Esophagus muscularis mucosa (tissue), 4 donors: ENCODE measurements around the gene GPR153. TPM values are rescaled to one million over a fixed set of nuclear protein-coding genes. Genes with fewer than 3 reads are reported as not detected.

Experiments used
- DNase-seq: peaks from one replicate; pipeline ENCODE4 v3.0.0-alpha.2; 2017; ENCODE audit errors: extremely low spot score
- H3K27ac ChIP-seq, 4 donors: fragments of 200-600 bp; sonication (generic); replicated peaks in 1 of 4; 1 replicate in 3 of 4; 2 replicates in 1 of 4; pipeline ENCODE4 v1.5.1; 2016 to 2019; ENCODE audit warnings: mild to moderate bottlenecking in 1 of 4
- H3K27me3 ChIP-seq, 4 donors: fragments of 200-600 bp; sonication (generic); one replicate each; pipeline versions ENCODE4 v1.5.1 to v1.6.0; 2016 to 2019
- H3K36me3 ChIP-seq, 4 donors: fragments of 200-600 bp; sonication (generic); one replicate each; pipeline ENCODE4 v1.5.1; 2016 to 2019
- H3K4me1 ChIP-seq, 4 donors: fragments of 200-600 bp; sonication (generic); one replicate each; pipeline ENCODE4 v1.5.1; 2016 to 2019
- H3K4me3 ChIP-seq, 4 donors: fragments of 200-600 bp; sonication (generic); 1 replicate in 2 of 4; 2 replicates in 2 of 4; pipeline ENCODE4 v1.5.1; 2016 to 2019; ENCODE audit warnings: mild to moderate bottlenecking in 4 of 4, moderate library complexity in 1 of 4
- H3K9me3 ChIP-seq, 4 donors: fragments of 200-600 bp; sonication (generic); 1 replicate in 3 of 4; 2 replicates in 1 of 4; pipeline ENCODE4 v1.5.1; 2016 to 2019
- EP300 ChIP-seq: sonication (generic); formaldehyde crosslinking; IDR thresholded peaks from one replicate; pipeline ENCODE4 v1.6.1; 2017; ENCODE audit warnings: antibody characterized with exemption
- POLR2A ChIP-seq: fragments of 450-650 bp; IDR thresholded peaks from one replicate; pipeline ENCODE4 v1.6.1; 2017; ENCODE audit warnings: antibody characterized with exemption, moderate library complexity, mild to moderate bottlenecking, low read depth
- POLR2AphosphoS5 ChIP-seq, 2 donors: sonication (generic); formaldehyde crosslinking; IDR thresholded peaks; one replicate each; pipeline ENCODE4 v1.6.1; 2017; ENCODE audit warnings: antibody characterized with exemption in 2 of 2
- WGBS: methylation state at CpG from one replicate; pipeline ENCODE4 v1.1.5; 2018; 5-methylcytosine and 5-hydroxymethylcytosine counted together
- intact Hi-C: fragments of 100-400 bp; cut with DNase I; formaldehyde crosslinking; loops from one replicate; pipeline ENCODE4 v1.15.1; 2023
- total RNA-seq, 4 donors: library from RNA; depleted of rRNA; stranded (reverse); fragments of >200 nt; gene quantifications; one replicate each; pipeline versions ENCODE4 v1.1.0 to v1.2.1, GENCODE V29; 2016
- TF ChIP-seq, protein P1 (sequence below), 3 experiments: fragments of 200-600 bp in 2 of 3; fragments of 450-650 bp in 1 of 3; sonication (generic) in 2 of 3; IDR thresholded peaks; one replicate each; pipeline ENCODE4 v1.5.1; 2017 to 2019; ENCODE audit warnings: antibody characterized with exemption in 3 of 3, mild to moderate bottlenecking in 2 of 3, moderate library complexity in 1 of 3

Gene GPR153
- total RNA-seq, 4 donors from 2014 or later: 5.5 to 11.0 (median 9.3) TPM

DNA sequence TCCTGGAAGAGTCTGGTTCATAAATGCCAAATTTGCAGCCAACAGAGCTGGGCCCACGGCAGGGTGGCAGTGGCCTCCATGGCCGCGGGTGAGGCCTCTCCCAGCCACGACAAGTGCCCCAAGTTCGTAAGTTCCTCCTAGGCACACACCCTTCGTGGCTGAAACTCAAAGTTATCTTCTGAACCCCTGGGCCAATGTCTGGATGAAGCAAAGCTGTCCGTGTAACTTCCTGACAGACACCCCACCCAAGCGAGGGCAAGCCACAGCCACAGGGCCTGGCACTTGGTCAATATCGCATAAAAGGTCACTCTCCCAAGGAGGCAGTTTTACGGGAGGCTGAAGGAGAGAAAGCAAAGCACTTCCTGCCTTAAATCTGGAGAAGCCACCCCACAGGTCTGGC, 27.8 kb upstream of the GPR153 start:
- H3K27ac ChIP-seq: no peak overlapping the region
- no peak for DNase-seq
- peaks cover 3 to 12% (median 8%) of the 10 kb centered on the region in 4 donors for H3K4me1 ChIP-seq
- 78% methylated on average over 10 of the region's 10 CpGs for WGBS
- H3K27me3 ChIP-seq: no peaks in the 10 kb centered on the region
- peaks cover 0 to 5% (median 4%) of the 10 kb centered on the region in 4 donors for H3K36me3 ChIP-seq
- intact Hi-C loops: no loop called here
- TF ChIP-seq EP300: no peak
- TF ChIP-seq POLR2AphosphoS5 (IDR thresholded peaks at IDR 0.05): no peak
- no peak for TF ChIP-seq POLR2A
- TF ChIP-seq, protein P1, sequence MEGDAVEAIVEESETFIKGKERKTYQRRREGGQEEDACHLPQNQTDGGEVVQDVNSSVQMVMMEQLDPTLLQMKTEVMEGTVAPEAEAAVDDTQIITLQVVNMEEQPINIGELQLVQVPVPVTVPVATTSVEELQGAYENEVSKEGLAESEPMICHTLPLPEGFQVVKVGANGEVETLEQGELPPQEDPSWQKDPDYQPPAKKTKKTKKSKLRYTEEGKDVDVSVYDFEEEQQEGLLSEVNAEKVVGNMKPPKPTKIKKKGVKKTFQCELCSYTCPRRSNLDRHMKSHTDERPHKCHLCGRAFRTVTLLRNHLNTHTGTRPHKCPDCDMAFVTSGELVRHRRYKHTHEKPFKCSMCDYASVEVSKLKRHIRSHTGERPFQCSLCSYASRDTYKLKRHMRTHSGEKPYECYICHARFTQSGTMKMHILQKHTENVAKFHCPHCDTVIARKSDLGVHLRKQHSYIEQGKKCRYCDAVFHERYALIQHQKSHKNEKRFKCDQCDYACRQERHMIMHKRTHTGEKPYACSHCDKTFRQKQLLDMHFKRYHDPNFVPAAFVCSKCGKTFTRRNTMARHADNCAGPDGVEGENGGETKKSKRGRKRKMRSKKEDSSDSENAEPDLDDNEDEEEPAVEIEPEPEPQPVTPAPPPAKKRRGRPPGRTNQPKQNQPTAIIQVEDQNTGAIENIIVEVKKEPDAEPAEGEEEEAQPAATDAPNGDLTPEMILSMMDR (IDR thresholded peaks at IDR 0.05): no peak
- H3K4me3 ChIP-seq: no peak overlapping the region
- H3K9me3 ChIP-seq: no peaks in the 10 kb centered on the region

DNA sequence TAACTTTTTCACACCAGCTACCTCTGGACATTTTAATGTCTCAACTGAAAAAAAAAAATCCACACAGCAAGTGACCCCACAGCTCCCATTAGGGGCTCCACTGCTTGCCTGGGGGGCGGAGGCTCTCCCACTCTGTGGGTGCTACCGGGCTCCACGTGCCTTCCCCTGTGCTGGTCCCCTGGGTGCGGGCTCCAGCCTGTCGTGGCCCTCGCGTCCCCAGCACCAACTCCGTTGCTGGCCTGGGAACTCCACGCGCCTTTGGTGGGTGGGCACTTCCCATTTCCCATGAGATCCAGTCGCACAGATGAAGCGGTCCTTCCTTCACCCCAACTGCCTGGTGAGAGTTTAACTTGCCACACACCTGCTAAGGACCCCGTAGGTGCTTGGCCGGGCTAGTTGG, 27.1 kb upstream of the GPR153 start:
- intact Hi-C loops: no loop called here
- no peaks in the 10 kb centered on the region for H3K27me3 ChIP-seq
- TF ChIP-seq POLR2AphosphoS5 (IDR thresholded peaks at IDR 0.05) (no peak), EP300 (no peak), POLR2A (no peak)
- TF ChIP-seq, protein P1 (IDR thresholded peaks at IDR 0.05): no peak
- WGBS: 88% methylated on average over 14 of the region's 14 CpGs
- no peak overlapping the region for H3K4me3 ChIP-seq
- no peaks in the 10 kb centered on the region for H3K36me3 ChIP-seq
- H3K9me3 ChIP-seq: no peaks in the 10 kb centered on the region
- H3K4me1 ChIP-seq: peaks cover 3 to 12% (median 8%) of the 10 kb centered on the region in 4 donors
- H3K27ac ChIP-seq: no peak overlapping the region
- no peak for DNase-seq

DNA sequence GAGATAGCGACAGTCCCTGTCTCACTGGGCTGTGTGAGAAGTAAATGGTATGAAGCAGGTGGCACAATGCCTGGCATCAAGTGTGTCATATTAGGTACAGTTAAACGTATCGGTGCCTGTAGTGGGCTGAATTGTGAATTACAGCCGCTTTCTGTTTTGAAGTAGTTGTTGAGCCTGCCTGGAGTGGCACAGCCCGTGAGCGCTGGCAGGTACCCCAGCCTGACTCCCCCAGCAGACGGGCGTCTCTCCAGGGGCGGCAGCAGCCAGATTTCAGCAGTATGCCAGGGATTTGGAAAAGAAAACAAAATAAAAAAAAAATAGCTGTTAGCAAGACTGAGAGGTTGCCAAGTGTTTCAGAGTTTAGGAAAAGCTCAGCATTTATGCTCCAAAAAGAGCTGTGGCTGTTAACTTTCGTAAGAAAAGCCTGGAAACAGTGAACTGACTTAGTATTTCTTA, 26.6 kb upstream of the GPR153 start:
- Histone ChIP-seq H3K9me3 (no peaks in the 10 kb centered on the region), H3K4me3 (no peak overlapping the region), H3K36me3 (no peaks in the 10 kb centered on the region), H3K27me3 (no peaks in the 10 kb centered on the region), H3K27ac (no peak overlapping the region), H3K4me1 (peaks cover 3 to 12% (median 8%) of the 10 kb centered on the region in 4 donors)
- WGBS: 76% methylated on average over 10 of the region's 10 CpGs
- intact Hi-C loops: no loop called here
- TF ChIP-seq POLR2AphosphoS5 (IDR thresholded peaks at IDR 0.05): no peak
- no peak for DNase-seq

DNA sequence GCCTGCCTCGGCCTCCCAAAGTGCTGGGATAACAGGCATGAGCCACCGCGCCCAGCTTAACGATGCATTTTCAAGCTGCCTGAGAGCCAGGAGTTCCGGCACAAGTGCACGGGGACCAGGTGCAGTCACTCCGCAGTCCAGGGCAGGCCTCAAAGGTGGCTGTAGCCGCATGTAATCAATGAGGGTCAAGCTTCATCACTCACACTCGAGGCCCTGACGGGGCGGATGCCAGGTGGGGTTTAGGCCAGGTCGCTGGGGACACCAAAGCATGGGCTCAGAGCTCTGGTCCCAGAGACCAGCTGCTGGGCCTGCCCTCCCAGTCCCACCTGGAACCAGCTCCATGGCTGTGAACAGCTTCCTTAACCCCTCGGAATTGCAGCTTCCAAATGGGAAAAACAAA, 26.1 kb upstream of the GPR153 start:
- TF ChIP-seq POLR2AphosphoS5 (IDR thresholded peaks at IDR 0.05): no peak
- Histone ChIP-seq H3K9me3 (no peaks in the 10 kb centered on the region), H3K27ac (no peak overlapping the region), H3K27me3 (no peaks in the 10 kb centered on the region), H3K4me1 (peaks cover 3 to 12% (median 8%) of the 10 kb centered on the region in 4 donors), H3K4me3 (no peak overlapping the region), H3K36me3 (no peaks in the 10 kb centered on the region)
- DNase-seq: no peak
- WGBS: 98% methylated on average over 9 of the region's 13 CpGs
- intact Hi-C loops: no loop called here

DNA sequence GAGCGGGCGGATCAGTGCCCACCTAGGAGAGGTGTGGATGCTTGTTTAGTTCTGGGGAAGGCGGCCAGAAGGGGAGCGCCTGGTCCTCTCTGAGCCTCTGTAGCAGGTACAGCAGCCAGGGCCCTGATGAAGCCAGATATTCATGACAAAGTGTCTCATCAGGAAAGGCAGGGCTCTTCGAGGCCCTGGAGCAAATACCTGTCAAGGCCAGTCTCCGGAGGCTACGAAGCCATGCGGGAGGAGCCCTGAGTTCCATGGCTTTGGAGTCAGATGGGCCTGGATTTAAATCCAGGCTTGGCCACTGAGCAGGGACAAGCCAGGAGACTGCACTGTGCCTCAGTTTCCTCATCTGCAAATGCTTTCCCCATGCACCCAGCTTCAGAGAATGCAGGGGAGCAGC, 25.4 kb upstream of the GPR153 start:
- TF ChIP-seq EP300: no peak
- no peak for TF ChIP-seq POLR2A
- TF ChIP-seq, protein P1 (IDR thresholded peaks at IDR 0.05): no peak
- TF ChIP-seq POLR2AphosphoS5 (IDR thresholded peaks at IDR 0.05): no peak
- no peak overlapping the region for H3K4me3 ChIP-seq
- H3K27ac ChIP-seq: no peak overlapping the region
- no peaks in the 10 kb centered on the region for H3K27me3 ChIP-seq
- intact Hi-C loops: no loop called here
- H3K36me3 ChIP-seq: no peaks in the 10 kb centered on the region
- H3K4me1 ChIP-seq: peaks cover 3 to 12% (median 8%) of the 10 kb centered on the region in 4 donors
- DNase-seq: no peak
- no peaks in the 10 kb centered on the region for H3K9me3 ChIP-seq
- WGBS: 100% methylated on average over 7 of the region's 8 CpGs

DNA sequence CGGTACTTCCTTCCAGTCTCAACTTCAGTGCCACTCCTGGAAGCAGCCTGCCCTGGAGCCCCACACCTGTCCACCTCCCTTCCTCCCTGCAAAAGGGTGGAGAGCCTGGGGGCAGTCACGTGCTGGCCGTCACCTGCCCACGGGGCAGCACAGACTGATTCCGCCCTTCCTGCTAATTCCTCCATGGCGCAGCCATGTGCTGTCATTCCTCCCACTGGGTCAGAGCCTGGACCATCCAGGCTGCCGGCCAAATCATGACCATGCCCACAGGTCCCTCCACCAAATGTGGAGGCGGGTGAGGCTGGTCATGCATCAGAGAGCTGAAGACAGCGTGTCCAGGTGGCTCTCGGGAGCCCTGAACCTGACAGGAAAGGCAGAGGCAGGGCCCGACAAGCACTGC, 24.4 kb upstream of the GPR153 start:
- Histone ChIP-seq H3K27me3 (no peaks in the 10 kb centered on the region), H3K27ac (no peak overlapping the region), H3K4me3 (no peak overlapping the region), H3K4me1 (peaks cover 3 to 12% (median 8%) of the 10 kb centered on the region in 4 donors), H3K9me3 (no peaks in the 10 kb centered on the region), H3K36me3 (no peaks in the 10 kb centered on the region)
- 95% methylated on average over 4 of the region's 11 CpGs for WGBS
- no peak for DNase-seq
- TF ChIP-seq POLR2AphosphoS5 (IDR thresholded peaks at IDR 0.05) (no peak), POLR2A (no peak), EP300 (no peak)
- TF ChIP-seq, protein P1 (IDR thresholded peaks at IDR 0.05): no peak
- intact Hi-C loops: no loop called here
